Fibroblast of lung (primary cell): ENCODE data around the gene IGF1R. TPM values are rescaled to one million over a fixed set of nuclear protein-coding genes. Genes with fewer than 3 reads are reported as not detected.

Source experiments
- DNase-seq, 2 donors: peaks; one replicate each; pipeline versions ENCODE4 v3.0.0 to v3.0.0-alpha.2; 2010; ENCODE audit warnings: low read depth in 2 of 2
- H2AFZ ChIP-seq: 2 replicates; pipeline ENCODE4 v1.5.1; 2012; ENCODE audit warnings: low read length, control low read depth, inconsistent platforms
- H3K27ac ChIP-seq: 2 replicates; pipeline ENCODE4 v1.5.1; 2011; ENCODE audit warnings: low read length, control low read depth; ENCODE audit not compliant: insufficient read depth
- H3K27me3 ChIP-seq: 2 replicates; pipeline ENCODE4 v1.5.1; 2011; ENCODE audit warnings: mild to moderate bottlenecking, low read length; ENCODE audit not compliant: control insufficient read depth, insufficient read depth
- H3K36me3 ChIP-seq: 2 replicates; pipeline ENCODE4 v1.5.1; 2011; ENCODE audit warnings: low read length; ENCODE audit not compliant: control insufficient read depth, insufficient read depth
- H3K4me1 ChIP-seq: 2 replicates; pipeline ENCODE4 v1.5.1; 2011; ENCODE audit warnings: low read length; ENCODE audit not compliant: control insufficient read depth, insufficient read depth; ENCODE audit errors: extremely low read depth
- H3K4me2 ChIP-seq: 2 replicates; pipeline ENCODE4 v1.5.1; 2011; ENCODE audit warnings: low read length, control low read depth; ENCODE audit not compliant: insufficient read depth; ENCODE audit errors: extremely low read depth
- H3K4me3 ChIP-seq, 4 experiments: fragments of 200-600 bp in 1 of 4; sonication (generic) in 1 of 4; replicated peaks in 1 of 4; 2 replicates each; pipeline ENCODE4 v1.5.1; 2011 to 2016; ENCODE audit warnings: low read length in 4 of 4, low read depth in 3 of 4, mild to moderate bottlenecking in 3 of 4, control low read depth in 2 of 4, inconsistent platforms in 1 of 4, mixed read lengths in 1 of 4; ENCODE audit not compliant: insufficient read depth in 1 of 4; ENCODE audit errors: control extremely low read depth in 1 of 4
- H3K79me2 ChIP-seq: 2 replicates; pipeline ENCODE4 v1.5.1; 2012; ENCODE audit warnings: mild to moderate bottlenecking, low read length, inconsistent platforms; ENCODE audit not compliant: control insufficient read depth, insufficient read depth
- H3K9ac ChIP-seq: 2 replicates; pipeline ENCODE4 v1.5.1; 2011; ENCODE audit warnings: mild to moderate bottlenecking, low read length, control low read depth; ENCODE audit not compliant: insufficient read depth
- H3K9me3 ChIP-seq: 2 replicates; pipeline ENCODE4 v1.5.1; 2012; ENCODE audit warnings: low read depth, low read length; ENCODE audit not compliant: control insufficient read depth, insufficient read depth
- H4K20me1 ChIP-seq: 2 replicates; pipeline ENCODE4 v1.5.1; 2011; ENCODE audit warnings: low read length; ENCODE audit not compliant: control insufficient read depth, insufficient read depth; ENCODE audit errors: extremely low read depth
- CTCF ChIP-seq, 2 donors: IDR thresholded peaks in 1 of 2; conservative IDR thresholded peaks in 1 of 2; 1 replicate in 1 of 2; 2 replicates in 1 of 2; pipeline ENCODE4 v1.5.1; 2011 to 2012; ENCODE audit warnings: low read length in 2 of 2, control low read depth in 1 of 2, inconsistent platforms in 1 of 2, low read depth in 1 of 2, mild to moderate bottlenecking in 1 of 2
- EZH2 ChIP-seq: IDR thresholded peaks from 2 replicates; pipeline ENCODE4 v1.5.1; 2012; ENCODE audit warnings: low read length, control low read depth, mild to moderate bottlenecking; ENCODE audit errors: missing control alignments
- polyA plus RNA-seq, 2 donors: library from polyadenylated mRNA; depleted of rRNA in 1 of 2; stranded (reverse) in 1 of 2; unstranded in 1 of 2; fragments of >200 nt; gene quantifications; 2 replicates each; pipeline ENCODE4 v1.2.1, GENCODE V29; 2011 to 2012; ENCODE audit warnings: missing spikeins in 1 of 2
- total RNA-seq: library from RNA; depleted of rRNA; stranded (reverse); fragments of >200 nt; gene quantifications from 2 replicates; pipeline ENCODE4 v1.2.1, GENCODE V29; 2014

IGF1R gene
- total and polyA plus RNA-seq, 2 donors (not counting 1 experiment from before 2014, with no cell fraction given), result 14.6 to 28.6 TPM

- H3K4me2 ChIP-seq, result no peak overlapping the region
- TF ChIP-seq EZH2, result no peak
- no peak for TF ChIP-seq CTCF (conservative IDR thresholded peaks at IDR 0.05 in 1 of 2, IDR thresholded peaks at IDR 0.05 in 1 of 2; ENCODE audit: low read depth in 1 of 2, low read length in 2 of 2)
- H3K27me3 ChIP-seq, result no peaks in the 10 kb centered on the region
- no peak overlapping the region for H3K27ac ChIP-seq
- DNase-seq, result no peak
- no peak overlapping the region for H3K4me3 ChIP-seq
- H4K20me1 ChIP-seq, result no peaks in the 10 kb centered on the region
- H3K9me3 ChIP-seq, result no peaks in the 10 kb centered on the region
- H3K9ac ChIP-seq, result no peak overlapping the region
- no peak overlapping the region for H2AFZ ChIP-seq
- peaks cover 21% of the 10 kb centered on the region for H3K4me1 ChIP-seq
- H3K36me3 ChIP-seq, result no peaks in the 10 kb centered on the region
- peaks cover 32% of the 10 kb centered on the region for H3K79me2 ChIP-seq
Measured at GRCh38 chr15:98859149-98859548, 210.8 kb downstream of the IGF1R start.

- Histone ChIP-seq H3K9ac (no peak overlapping the region), H3K4me2 (peak overlapping the region; percentile 41), H3K27me3 (no peaks in the 10 kb centered on the region), H3K36me3 (no peaks in the 10 kb centered on the region), H3K4me3 (no peak overlapping the region), H4K20me1 (no peaks in the 10 kb centered on the region), H3K4me1 (peaks cover 14% of the 10 kb centered on the region), H3K79me2 (peaks cover 25% of the 10 kb centered on the region), H3K9me3 (no peaks in the 10 kb centered on the region), H2AFZ (no peak overlapping the region), H3K27ac (no peak overlapping the region)
- TF ChIP-seq CTCF (conservative IDR thresholded peaks at IDR 0.05 in 1 of 2, IDR thresholded peaks at IDR 0.05 in 1 of 2; ENCODE audit: low read depth in 1 of 2, low read length in 2 of 2), result no peak
- no peak for TF ChIP-seq EZH2
- DNase-seq, result peak in 1 of 2 donors; percentile 43
Measured at GRCh38 chr15:98860281-98861041, 212.1 kb downstream of the IGF1R start.

- H3K27ac ChIP-seq, result no peak overlapping the region
- TF ChIP-seq CTCF (conservative IDR thresholded peaks at IDR 0.05 in 1 of 2, IDR thresholded peaks at IDR 0.05 in 1 of 2; ENCODE audit: low read depth in 1 of 2, low read length in 2 of 2) (no peak), EZH2 (no peak)
- no peaks in the 10 kb centered on the region for H3K27me3 ChIP-seq
- H3K9ac ChIP-seq, result no peak overlapping the region
- DNase-seq, result no peak
- H3K79me2 ChIP-seq, result peaks cover 23% of the 10 kb centered on the region
- no peak overlapping the region for H3K4me3 ChIP-seq
- no peaks in the 10 kb centered on the region for H4K20me1 ChIP-seq
- no peak overlapping the region for H2AFZ ChIP-seq
- H3K4me2 ChIP-seq, result no peak overlapping the region
- H3K9me3 ChIP-seq, result no peaks in the 10 kb centered on the region
- no peaks in the 10 kb centered on the region for H3K36me3 ChIP-seq
- H3K4me1 ChIP-seq, result peaks cover 9% of the 10 kb centered on the region
Measured at GRCh38 chr15:98861188-98861587, 212.8 kb downstream of the IGF1R start.
